IPS DF 19.7 (cell line): Measurements from ENCODE around the gene PLAC1.

Experiments
- DNase-seq: peaks from one replicate; pipeline ENCODE4 v3.0.0-alpha.2; 2013; ENCODE audit warnings: low read depth, low spot score

The PLAC1 gene

GRCh38 chrX:134631426-134632346, 26.6 kb downstream of the PLAC1 start:
- DNase-seq: no peak

GRCh38 chrX:134628663-134629062, 29.6 kb downstream of the PLAC1 start:
- DNase-seq: no peak

GRCh38 chrX:134626434-134626833, 31.8 kb downstream of the PLAC1 start:
- no peak for DNase-seq

GRCh38 chrX:134625315-134625718, 33.0 kb downstream of the PLAC1 start:
- no peak for DNase-seq

GRCh38 chrX:134624046-134624430, 34.2 kb downstream of the PLAC1 start:
- DNase-seq: no peak

GRCh38 chrX:134623293-134624045, 34.8 kb downstream of the PLAC1 start:
- DNase-seq: no peak

- DNase-seq: no peak
Observed at GRCh38 chrX:134622813-134623185, 35.5 kb downstream of the PLAC1 start.

GRCh38 chrX:134622056-134622812, 36.0 kb downstream of the PLAC1 start:
- DNase-seq: peak; percentile 54

- DNase-seq: no peak
Observed at GRCh38 chrX:134619838-134620237, 38.4 kb downstream of the PLAC1 start.

GRCh38 chrX:134613396-134613795, 44.9 kb downstream of the PLAC1 start:
- DNase-seq: no peak

GRCh38 chrX:134608153-134608552, 50.1 kb downstream of the PLAC1 start:
- DNase-seq: no peak

GRCh38 chrX:134607523-134607922, 50.7 kb downstream of the PLAC1 start:
- no peak for DNase-seq

- DNase-seq: no peak
Observed at GRCh38 chrX:134604701-134605311, 53.5 kb downstream of the PLAC1 start.

GRCh38 chrX:134603806-134604700, 54.2 kb downstream of the PLAC1 start:
- no peak for DNase-seq

GRCh38 chrX:134602410-134602809, 55.9 kb downstream of the PLAC1 start:
- DNase-seq: no peak

- no peak for DNase-seq
Observed at GRCh38 chrX:134601240-134601765, 57.0 kb downstream of the PLAC1 start.

GRCh38 chrX:134600714-134601113, 57.6 kb downstream of the PLAC1 start:
- DNase-seq: no peak

- no peak for DNase-seq
Observed at GRCh38 chrX:134599184-134599914, 58.9 kb downstream of the PLAC1 start.

GRCh38 chrX:134592303-134592702, 66.0 kb downstream of the PLAC1 start:
- no peak for DNase-seq

- no peak for DNase-seq
Observed at GRCh38 chrX:134591502-134591901, 66.8 kb downstream of the PLAC1 start.
